Activated T-helper 1 cell treated with anti-CD3 and anti-CD28 coated beads, Interleukin-12 subunit alpha, Interleukin-12 subunit beta, Interleukin-2, Interleukin-4 antibody, amounts not matched to agents 30 ng/mL and 10 ng/mL and 1 ng/mL, durations not matched to agents 14 hours and 24 hours and 36 hours (primary cell): ENCODE results near the gene SNTA1. TPM values are rescaled to one million over a fixed set of nuclear protein-coding genes. Genes with fewer than 3 reads are reported as not detected.
"Not testable (repeated sequence)": the region's sequence is repeated elsewhere in the genome, so short reads cannot be mapped to it uniquely, and the experiment has no call there.

ENCODE experiments used
- DNase-seq: peaks from one replicate; pipeline ENCODE4 v3.0.0; 2021; ENCODE audit warnings: low spot score
- H3K27ac Mint-ChIP-seq: one replicate; pipeline ENCODE4 v1.8.0; 2021; ENCODE audit warnings: mild to moderate bottlenecking, mixed read lengths
- H3K27me3 Mint-ChIP-seq: one replicate; pipeline ENCODE4 v1.8.0; 2022; ENCODE audit warnings: mild to moderate bottlenecking, moderate library complexity, mixed read lengths; ENCODE audit not compliant: insufficient read depth
- H3K36me3 Mint-ChIP-seq: one replicate; pipeline ENCODE4 v1.8.0; 2021; ENCODE audit warnings: low read depth, mixed read lengths
- H3K4me1 Mint-ChIP-seq: one replicate; pipeline ENCODE4 v1.8.0; 2021; ENCODE audit warnings: low read depth, mixed read lengths
- H3K4me3 Mint-ChIP-seq: one replicate; pipeline ENCODE4 v1.8.0; 2021; ENCODE audit warnings: mild to moderate bottlenecking, moderate library complexity, mixed read lengths
- H3K9me3 Mint-ChIP-seq: one replicate; pipeline ENCODE4 v1.8.0; 2021; ENCODE audit warnings: mixed read lengths
- intact Hi-C: fragments of 100-400 bp; cut with micrococcal nuclease; formaldehyde crosslinking; loops from one replicate; pipeline ENCODE4 v1.15.1; 2024
- total RNA-seq: library from RNA; stranded (reverse); gene quantifications from 2 replicates; pipeline ENCODE4 v1.2.3, GENCODE V29; 2022

Gene SNTA1
- total RNA-seq, 1 donor from 2014 or later, result 0.91 TPM

DNA sequence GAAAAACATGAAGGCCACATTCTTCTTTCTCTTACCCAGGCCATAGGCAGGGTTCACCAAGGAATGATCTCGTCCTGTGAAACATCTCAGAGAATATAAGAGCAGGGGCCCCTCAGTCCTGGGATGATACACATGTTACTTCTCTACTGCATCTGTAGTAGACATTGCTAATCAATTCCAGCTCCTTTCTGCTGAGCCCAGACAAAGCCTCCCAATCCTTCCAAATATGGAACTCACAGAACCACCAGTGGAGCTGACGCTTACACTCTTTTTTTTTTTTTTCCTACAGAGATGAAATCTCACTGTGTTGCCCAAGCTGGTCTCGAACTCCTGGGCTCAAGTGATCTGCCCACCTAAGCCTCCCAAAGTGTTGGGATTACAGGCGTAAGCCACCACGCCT lies 9.1 kb downstream of the SNTA1 start:
- intact Hi-C loops, result no loop called here
- H3K9me3 Mint-ChIP-seq, result no peaks in the 10 kb centered on the region
- DNase-seq, result no peak
- H3K4me1 Mint-ChIP-seq, result no peaks in the 10 kb centered on the region
- no peak overlapping the region for H3K4me3 Mint-ChIP-seq
- H3K27me3 Mint-ChIP-seq, result no peaks in the 10 kb centered on the region
- no peaks in the 10 kb centered on the region for H3K36me3 Mint-ChIP-seq
- no peak overlapping the region for H3K27ac Mint-ChIP-seq

DNA sequence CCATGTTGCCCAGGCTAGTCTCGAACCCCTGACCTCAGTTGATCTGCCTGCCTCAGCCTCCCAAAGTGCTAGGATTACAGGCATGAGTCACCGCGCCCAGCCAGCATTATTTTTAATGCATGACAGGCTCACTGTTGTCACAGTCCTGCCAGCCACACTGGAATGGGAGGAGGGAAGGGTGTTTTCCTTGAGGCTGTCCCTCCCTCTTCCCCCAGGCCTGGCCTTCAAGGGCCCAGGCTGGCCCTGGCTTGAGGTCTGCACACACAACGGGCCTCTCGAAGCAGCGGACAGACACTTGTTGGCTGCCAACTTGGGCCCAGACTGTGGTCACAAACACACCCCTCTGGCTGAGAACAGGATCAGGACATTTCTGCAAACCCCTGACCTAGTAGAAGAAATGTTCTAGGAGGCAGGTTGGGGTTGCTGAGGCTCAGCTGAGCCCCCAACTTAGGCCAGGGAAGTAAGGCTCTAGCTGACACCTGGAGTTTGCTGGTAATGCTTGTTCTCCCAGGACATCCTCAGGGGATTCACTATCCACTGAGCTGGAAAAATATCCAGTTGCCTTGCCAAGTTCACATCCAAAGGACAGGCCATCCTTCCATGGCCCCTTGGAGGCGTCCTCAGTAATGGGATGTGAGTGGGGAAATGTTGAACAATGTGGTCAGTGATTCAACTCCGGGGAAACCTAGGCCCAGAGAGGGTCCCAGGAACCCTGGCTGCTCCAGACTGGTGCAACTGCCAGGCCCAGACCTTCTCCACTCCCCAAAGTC lies 9.9 kb downstream of the SNTA1 start:
- Mint-ChIP-seq H3K9me3 (no peaks in the 10 kb centered on the region), H3K4me3 (no peak overlapping the region), H3K36me3 (no peaks in the 10 kb centered on the region), H3K27me3 (no peaks in the 10 kb centered on the region), H3K4me1 (no peaks in the 10 kb centered on the region), H3K27ac (no peak overlapping the region)
- DNase-seq, result no peak
- intact Hi-C loops, result no loop called here

DNA sequence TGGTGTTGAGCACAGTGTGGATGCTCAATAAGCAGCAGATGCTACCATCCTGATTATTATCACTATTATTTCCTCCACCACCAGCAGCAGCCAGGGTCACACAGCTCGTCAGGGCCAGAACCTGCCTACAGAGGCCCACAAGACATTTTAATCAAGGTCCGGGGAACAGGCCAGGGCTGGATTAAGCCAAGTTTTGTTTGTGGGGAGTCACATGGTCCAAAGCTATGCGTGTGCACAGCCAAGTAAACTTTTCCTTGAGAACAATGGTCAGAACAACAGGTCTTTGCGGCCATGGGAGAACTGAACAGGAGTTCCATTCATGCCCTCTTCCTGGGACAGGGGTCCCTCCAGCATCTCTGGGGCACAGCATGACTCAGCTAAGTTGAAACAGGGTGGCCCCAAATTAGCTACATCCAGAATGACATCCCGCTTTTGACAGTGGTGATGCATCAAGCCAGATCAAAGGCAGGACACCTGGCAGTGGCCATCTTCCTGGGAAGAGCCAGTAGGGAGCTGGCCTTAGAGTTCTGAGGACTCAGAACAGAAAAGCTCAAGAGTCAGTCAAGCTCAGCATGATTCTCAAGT lies 11.7 kb downstream of the SNTA1 start:
- no peaks in the 10 kb centered on the region for H3K4me1 Mint-ChIP-seq
- intact Hi-C loops, result no loop called here
- H3K9me3 Mint-ChIP-seq, result no peaks in the 10 kb centered on the region
- no peaks in the 10 kb centered on the region for H3K36me3 Mint-ChIP-seq
- no peak overlapping the region for H3K27ac Mint-ChIP-seq
- no peak overlapping the region for H3K4me3 Mint-ChIP-seq
- H3K27me3 Mint-ChIP-seq, result no peaks in the 10 kb centered on the region
- no peak for DNase-seq

DNA sequence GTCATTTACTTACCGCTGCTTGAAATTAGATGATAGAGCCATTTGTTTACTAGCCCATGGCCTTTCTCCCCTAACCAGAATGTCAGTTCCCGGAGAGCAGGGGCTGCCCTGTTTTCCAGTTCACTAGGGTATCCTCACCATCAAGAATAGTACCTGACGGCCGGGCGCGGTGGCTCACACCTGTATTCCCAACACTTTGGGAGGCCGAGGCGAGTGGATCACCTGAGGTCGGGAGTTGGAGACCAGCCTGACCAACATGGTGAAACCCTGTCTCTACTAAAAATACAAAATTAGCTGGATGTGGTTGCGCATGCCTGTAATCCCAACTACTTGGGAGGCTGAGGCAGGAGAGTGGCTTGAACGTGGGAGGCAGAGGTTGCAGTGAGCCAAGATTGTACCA lies 19.7 kb downstream of the SNTA1 start:
- H3K4me3 Mint-ChIP-seq, H3K4me1 Mint-ChIP-seq, H3K36me3 Mint-ChIP-seq, H3K9me3 Mint-ChIP-seq, intact Hi-C loops, H3K27ac Mint-ChIP-seq, DNase-seq, H3K27me3 Mint-ChIP-seq: not testable (repeated sequence)

DNA sequence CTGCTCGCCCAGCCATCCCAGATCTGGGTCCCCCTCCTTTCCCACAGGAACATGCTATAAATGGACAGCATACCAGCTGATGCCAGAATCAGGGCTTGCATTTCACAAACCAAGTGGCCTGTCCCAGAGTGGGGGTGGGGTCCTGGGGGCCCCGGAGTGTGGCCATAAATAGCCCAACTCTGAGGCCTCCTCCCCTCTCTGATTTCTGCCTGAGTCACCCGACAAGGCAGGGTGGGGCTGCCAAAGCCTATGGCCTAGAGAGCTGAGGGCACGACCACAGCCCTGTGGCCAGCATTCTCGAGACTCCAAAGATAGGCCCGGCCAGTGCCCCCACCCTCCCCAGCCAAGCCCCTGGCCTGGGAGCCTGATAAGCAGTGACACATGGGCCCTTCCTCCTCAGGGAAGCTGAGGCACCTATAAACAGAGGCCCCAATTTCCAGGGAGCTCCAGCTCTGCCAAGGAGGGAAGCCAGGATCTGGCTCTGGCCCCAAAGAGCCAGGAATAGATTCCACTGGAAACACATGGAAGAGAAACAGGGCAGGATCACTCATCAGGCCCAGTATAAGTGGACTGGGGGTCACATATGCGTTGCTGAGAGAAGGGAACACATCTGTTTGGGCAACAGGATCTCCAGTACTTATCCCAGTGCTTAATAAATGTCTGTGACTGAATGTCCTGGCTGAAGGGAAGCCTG lies 20.3 kb downstream of the SNTA1 start:
- DNase-seq, result no peak
- Mint-ChIP-seq H3K4me3 (no peak overlapping the region), H3K27me3 (no peaks in the 10 kb centered on the region), H3K36me3 (no peaks in the 10 kb centered on the region), H3K9me3 (no peaks in the 10 kb centered on the region), H3K27ac (no peak overlapping the region), H3K4me1 (no peaks in the 10 kb centered on the region)
- intact Hi-C loops, result no loop called here

DNA sequence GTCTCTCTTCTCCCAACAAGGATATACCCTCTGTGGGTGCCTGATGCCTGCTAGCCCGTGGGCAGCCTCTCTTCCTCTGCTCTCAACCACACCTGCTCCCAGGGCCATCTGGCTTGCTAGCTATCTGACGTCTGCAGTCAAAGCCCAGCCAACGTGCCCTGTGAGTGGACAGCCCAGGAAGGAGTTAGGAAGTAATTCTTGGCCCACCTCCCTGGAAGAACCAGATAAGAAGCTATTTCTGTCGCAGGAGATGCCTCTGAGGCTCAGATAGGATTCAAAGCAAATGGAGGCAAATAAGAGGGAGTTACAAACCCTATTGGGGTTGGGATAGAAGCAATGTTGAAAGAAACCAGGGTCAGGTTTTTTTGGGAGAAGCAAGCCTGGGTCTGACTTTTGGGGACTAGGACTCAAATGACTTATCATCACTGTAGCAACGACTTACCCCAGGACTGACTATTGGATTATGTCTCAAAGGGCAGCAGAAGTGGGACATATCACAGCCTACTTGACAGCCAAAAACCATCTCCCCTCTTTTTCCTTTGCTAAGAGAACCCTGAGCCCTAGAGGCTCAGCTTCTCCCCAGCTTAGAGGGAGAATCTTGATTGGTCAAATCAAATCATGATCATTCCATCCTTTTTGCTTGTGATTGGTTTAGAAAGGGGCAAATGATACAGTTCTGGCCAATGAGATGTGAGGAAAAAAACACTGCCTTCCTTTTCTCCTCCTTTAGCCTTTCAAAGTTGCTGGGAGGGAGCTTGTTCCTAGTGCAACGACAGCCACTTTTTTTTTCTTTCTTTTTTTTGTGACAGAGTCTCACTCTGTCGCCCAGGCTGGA lies 24.2 kb downstream of the SNTA1 start:
- H3K36me3 Mint-ChIP-seq, result no peaks in the 10 kb centered on the region
- no peak overlapping the region for H3K27ac Mint-ChIP-seq
- H3K9me3 Mint-ChIP-seq, result no peaks in the 10 kb centered on the region
- intact Hi-C loops, result no loop called here
- H3K27me3 Mint-ChIP-seq, result no peaks in the 10 kb centered on the region
- DNase-seq, result no peak
- H3K4me3 Mint-ChIP-seq, result no peak overlapping the region
- H3K4me1 Mint-ChIP-seq, result no peaks in the 10 kb centered on the region

DNA sequence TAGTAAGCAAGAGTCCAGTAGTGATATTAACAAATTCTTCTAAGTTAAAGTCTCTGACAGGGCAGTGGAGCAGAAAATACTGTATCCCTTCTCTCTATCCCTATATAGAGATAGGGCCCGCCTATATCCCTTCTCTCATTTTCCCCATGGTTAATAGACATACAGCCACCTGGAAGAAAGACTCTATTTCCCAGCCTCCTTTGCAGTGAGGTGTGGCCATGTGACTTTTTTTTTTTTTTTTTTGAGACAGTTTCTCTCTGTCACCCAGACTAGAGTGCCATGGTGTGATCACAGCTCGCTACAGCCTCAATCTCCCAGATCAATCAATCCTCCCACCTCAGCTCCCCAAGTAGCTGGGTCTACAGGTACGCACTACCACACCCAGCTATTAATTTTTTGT lies 25.5 kb downstream of the SNTA1 start:
- Mint-ChIP-seq H3K36me3 (no peaks in the 10 kb centered on the region), H3K9me3 (no peaks in the 10 kb centered on the region), H3K27ac (no peak overlapping the region), H3K4me3 (no peak overlapping the region), H3K4me1 (no peaks in the 10 kb centered on the region), H3K27me3 (no peaks in the 10 kb centered on the region)
- DNase-seq, result no peak
- intact Hi-C loops, result no loop called here

DNA sequence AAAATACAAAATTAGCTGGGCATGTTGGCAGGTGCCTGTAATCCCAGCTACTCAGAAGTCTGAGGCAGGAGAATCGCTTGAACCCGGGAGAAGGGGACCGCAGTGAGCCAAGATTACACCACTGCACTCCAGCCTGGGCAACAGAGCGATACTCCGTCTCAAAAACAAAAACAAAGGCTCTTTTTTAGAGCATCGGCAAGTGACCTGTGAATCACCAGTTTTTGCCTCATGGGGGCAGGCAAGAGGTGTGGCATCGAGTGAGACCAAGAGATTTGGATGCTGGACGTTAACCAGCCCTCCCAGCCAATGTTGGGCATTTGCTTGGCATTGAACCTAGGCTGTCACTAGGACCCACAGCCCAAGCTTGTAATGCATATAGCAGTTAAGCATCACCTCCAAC lies 27.6 kb downstream of the SNTA1 start:
- Mint-ChIP-seq H3K36me3 (peaks cover 3% of the 10 kb centered on the region), H3K4me1 (no peaks in the 10 kb centered on the region), H3K9me3 (no peaks in the 10 kb centered on the region), H3K27me3 (no peaks in the 10 kb centered on the region), H3K4me3 (no peak overlapping the region), H3K27ac (no peak overlapping the region)
- DNase-seq, result no peak
- intact Hi-C loops, result no loop called here

DNA sequence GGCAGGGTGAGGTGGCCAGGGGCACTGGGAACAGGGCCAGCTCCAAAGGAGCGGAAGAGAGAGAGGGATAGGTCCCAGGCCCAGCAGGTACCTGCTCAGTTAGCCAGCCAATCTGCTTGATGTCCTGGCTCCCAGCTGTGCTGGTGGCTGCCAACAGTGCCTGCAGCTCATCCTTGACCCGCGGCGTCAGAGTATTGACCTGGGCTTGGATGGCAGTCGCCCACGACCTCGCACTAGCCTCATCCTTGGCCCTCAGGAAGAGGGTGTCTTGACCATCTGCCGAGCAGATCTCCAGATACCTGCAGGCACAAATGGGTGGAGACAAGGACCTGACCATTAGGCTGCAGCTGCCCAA lies 31.1 kb downstream of the SNTA1 start:
- no peaks in the 10 kb centered on the region for H3K4me1 Mint-ChIP-seq
- H3K36me3 Mint-ChIP-seq, result peaks cover 3% of the 10 kb centered on the region
- H3K27me3 Mint-ChIP-seq, result no peaks in the 10 kb centered on the region
- no peaks in the 10 kb centered on the region for H3K9me3 Mint-ChIP-seq
- H3K27ac Mint-ChIP-seq, result no peak overlapping the region
- intact Hi-C loops, result no loop called here
- DNase-seq, result no peak
- no peak overlapping the region for H3K4me3 Mint-ChIP-seq

DNA sequence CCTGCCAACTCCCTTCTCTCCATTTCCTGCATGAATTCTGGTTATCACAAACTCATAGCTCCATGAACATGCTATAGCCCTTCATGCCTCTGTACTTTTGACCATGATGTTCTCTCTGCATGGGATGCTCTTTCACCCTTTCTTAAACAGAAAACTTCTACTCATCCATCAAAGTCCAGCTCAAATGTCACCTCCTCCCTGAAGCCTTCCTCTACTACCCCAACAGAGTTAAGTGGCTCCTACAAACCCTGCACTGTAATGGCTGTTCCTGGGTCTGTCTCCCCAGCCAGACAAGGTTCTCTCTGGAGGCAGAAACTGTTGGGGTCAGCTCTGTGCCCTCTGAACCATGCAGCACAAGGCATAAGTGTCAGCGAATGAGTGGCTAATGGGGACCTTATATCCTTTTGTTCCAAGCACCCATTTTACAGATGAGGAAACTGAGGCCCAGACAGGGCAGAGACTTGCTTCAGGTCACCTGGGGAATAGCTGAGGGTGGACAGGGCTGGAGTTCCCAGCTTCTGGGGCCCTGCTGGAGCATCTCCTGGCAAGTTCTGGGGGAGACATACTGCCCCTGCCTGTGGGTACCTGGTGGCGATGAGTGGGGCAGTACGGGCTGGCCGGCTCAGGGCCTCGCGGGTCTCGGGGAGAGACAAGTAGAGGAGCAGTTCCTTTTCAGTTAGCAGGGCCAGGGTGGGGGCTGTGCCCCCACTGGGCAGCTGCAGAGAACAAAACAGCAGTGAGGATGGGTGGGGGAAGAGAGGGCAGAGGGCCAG lies 31.7 kb downstream of the SNTA1 start:
- Mint-ChIP-seq H3K4me1 (no peaks in the 10 kb centered on the region), H3K27ac (no peak overlapping the region), H3K36me3 (peaks cover 7% of the 10 kb centered on the region), H3K9me3 (no peaks in the 10 kb centered on the region), H3K27me3 (no peaks in the 10 kb centered on the region), H3K4me3 (no peak overlapping the region)
- intact Hi-C loops, result no loop called here
- no peak for DNase-seq

DNA sequence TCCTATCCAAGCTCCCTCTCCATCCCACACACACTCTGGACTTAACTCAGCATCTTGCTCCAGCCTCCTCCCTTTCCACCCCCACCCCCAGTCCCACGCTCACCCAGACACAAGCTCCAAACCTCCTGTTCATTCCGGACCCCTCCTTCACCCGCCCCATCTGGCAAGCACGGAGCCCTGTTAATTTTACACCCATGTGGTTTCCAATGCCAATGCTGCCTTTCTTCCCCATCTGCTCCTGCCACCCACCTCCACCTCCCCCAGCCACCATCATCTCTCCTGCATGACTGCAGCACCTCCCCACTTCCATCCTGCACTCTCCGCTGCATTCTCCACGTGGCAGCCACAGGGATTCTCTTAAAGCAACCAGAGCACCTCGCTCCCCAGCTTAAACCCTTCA lies 32.3 kb downstream of the SNTA1 start:
- intact Hi-C loops, result no loop called here
- Mint-ChIP-seq H3K36me3 (peaks cover 7% of the 10 kb centered on the region), H3K27me3 (no peaks in the 10 kb centered on the region), H3K4me1 (no peaks in the 10 kb centered on the region), H3K27ac (no peak overlapping the region), H3K9me3 (no peaks in the 10 kb centered on the region), H3K4me3 (no peak overlapping the region)
- no peak for DNase-seq

DNA sequence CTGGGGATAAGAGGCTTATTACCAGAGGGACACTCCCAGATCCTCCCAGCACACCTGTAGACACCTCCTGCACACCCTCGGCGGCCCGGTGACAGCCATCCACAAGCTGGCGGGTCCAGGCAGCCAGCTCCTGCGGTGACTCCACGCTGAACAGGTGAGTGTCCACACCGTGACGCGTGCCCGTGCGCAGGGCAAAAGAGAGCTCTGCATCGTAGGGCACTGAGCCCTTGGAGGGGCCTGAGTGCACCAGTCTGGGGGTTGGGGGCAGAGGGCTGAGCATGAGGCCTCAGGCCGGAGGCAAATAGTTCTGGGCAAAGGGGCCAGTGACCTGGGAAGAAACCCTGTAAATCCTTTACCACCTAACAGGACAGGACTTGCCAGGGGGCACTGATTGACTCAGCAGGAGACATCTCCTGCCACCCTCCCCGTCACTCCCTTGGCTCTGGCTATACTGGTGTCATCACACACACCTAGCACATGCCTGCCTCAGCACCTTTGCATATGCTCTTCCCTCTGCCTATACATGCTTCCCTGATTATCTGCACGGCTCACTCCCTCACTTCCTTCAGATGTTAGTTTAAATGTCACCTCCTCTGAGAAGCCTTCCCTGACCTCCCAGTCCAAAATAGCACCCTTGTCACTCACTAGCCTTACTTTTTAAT lies 33.4 kb downstream of the SNTA1 start:
- Mint-ChIP-seq H3K36me3 (peaks cover 7% of the 10 kb centered on the region), H3K27me3 (no peaks in the 10 kb centered on the region), H3K9me3 (no peaks in the 10 kb centered on the region), H3K27ac (no peak overlapping the region), H3K4me1 (no peaks in the 10 kb centered on the region), H3K4me3 (no peak overlapping the region)
- DNase-seq, result no peak
- intact Hi-C loops, result no loop called here
